HG03175 (cell line): ENCODE results near the gene MRAP.

ENCODE experiments used
- ATAC-seq: cut with Tn5 transposase; IDR thresholded peaks from one replicate; pipeline ENCODE4 v1.9.1; 2021; ENCODE audit warnings: mild to moderate bottlenecking, moderate library complexity; ENCODE audit not compliant: unreplicated experiment

MRAP gene

DNA sequence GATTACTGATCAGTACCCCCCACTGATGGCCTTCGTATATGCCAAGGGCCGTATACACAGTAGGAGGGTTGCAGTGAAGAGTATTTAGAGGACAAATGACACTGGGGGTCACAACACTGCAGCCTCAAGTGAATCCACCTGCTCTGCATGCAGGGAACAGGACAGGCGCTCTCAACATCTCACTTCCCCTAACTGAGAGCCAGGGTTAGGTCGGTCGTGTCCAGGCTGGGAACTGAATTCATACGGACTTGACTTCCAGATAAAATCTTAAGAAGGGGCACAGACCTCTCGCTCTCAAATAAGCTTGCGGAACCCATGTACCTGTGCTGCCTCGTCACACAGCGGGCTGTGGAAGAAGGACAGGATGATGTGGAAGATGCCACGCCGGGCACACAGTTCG is 22.8 kb downstream of the MRAP start:
- no peak for ATAC-seq

DNA sequence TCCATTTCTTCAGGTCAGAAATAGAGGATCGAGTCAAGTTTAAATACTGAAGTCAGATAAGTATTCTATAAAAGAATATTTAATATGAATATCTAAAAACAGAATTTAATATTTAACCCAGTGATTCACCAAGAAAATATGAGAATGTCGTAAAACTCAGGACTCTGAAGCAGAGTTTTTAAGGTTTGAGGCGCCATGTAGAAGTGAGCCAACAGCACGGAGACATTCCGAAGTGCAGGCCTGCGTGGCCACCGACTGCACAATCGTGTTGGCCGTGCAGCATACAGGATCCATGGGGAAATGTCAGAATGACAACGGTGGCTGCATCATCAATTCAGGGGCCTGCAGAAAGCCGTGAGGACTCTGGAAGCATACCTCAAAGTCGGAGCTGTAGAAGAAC is 23.4 kb downstream of the MRAP start:
- ATAC-seq, result no peak

- ATAC-seq, result no peak
Measured at GRCh38 chr21:32322676-32323075, 24.0 kb downstream of the MRAP start.

GRCh38 chr21:32325706-32326105 is 27.1 kb downstream of the MRAP start:
- ATAC-seq, result no peak

GRCh38 chr21:32328595-32328994 is 29.9 kb downstream of the MRAP start:
- ATAC-seq, result no peak

GRCh38 chr21:32329331-32329730 is 30.7 kb downstream of the MRAP start:
- ATAC-seq, result no peak

- ATAC-seq, result no peak
Measured at GRCh38 chr21:32329776-32330175, 31.1 kb downstream of the MRAP start.

DNA sequence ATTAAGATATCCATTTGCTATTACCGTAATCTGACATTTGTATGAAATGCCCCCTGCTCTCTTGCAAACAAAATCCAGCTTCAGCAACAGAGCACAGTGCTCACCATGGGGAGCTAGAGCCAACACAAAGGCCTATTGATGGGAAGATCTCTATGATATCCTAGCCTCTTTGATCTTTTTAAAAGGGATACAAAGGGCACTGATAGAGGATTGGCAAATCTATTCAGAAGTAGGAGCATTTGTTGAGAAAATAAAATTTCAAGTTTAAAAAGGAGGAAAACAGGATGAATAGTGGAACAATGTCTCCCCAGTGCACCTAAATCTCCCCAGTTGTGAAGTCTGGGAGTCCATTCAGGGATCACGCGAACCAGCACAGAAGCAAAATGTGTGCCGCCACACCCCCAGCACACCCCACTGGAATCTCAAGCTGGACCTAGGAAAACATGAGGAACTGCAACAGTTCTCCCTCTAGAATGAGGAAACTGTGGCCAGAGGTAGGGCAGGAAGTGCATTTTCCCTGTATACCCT is 32.2 kb downstream of the MRAP start:
- no peak for ATAC-seq

- ATAC-seq, result no peak
Measured at GRCh38 chr21:32331444-32332305, 33.0 kb downstream of the MRAP start.

DNA sequence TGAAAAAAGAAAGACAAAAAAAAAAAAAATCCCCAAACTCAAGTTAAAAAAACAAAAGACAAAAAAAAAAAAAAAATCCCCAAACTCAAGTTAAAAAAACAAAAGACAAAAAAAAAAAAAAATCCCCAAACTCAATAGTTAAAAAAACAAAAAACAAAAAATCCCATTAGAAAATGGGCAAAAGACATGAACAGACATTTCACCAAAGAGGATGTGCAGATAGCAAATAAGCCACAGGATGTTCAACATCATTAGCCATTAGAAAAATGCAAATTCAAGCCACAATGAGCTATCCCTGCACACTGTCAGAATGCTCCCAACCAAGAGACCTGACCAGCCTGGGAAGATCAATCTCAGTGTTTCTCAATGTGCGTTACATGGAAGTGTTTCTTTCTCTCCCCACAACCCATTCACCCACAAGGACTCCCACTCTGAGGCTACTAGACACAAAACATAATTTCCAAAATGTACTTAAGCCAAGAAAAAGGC is 33.9 kb downstream of the MRAP start:
- no peak for ATAC-seq

- no peak for ATAC-seq
Measured at GRCh38 chr21:32333953-32334673, 35.5 kb downstream of the MRAP start.

- no peak for ATAC-seq
Measured at GRCh38 chr21:32334980-32335531, 36.4 kb downstream of the MRAP start.

GRCh38 chr21:32335601-32336575 is 37.2 kb downstream of the MRAP start:
- no peak for ATAC-seq

DNA sequence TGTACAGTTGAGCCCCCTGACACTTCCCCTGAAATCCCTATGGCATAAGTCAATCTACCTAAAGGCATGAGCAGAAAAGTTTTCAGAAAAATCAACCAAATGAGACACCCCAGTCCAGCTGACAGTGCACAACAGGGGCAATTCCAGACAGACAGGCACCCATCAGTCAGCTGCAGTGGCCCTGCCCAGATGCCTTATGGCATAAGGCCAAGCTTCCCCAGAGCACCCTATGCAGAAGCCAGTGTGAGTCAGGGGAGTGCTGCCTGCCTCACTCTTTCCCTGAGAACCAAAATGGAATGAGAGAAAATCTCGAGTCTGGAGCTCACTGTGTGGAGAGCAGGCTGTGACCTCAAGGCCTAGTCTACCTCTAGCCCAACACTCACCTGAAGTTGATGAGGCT is 38.1 kb downstream of the MRAP start:
- ATAC-seq, result no peak

- ATAC-seq, result no peak
Measured at GRCh38 chr21:32337206-32337605, 38.6 kb downstream of the MRAP start.

- no peak for ATAC-seq
Measured at GRCh38 chr21:32338209-32338921, 39.7 kb downstream of the MRAP start.

DNA sequence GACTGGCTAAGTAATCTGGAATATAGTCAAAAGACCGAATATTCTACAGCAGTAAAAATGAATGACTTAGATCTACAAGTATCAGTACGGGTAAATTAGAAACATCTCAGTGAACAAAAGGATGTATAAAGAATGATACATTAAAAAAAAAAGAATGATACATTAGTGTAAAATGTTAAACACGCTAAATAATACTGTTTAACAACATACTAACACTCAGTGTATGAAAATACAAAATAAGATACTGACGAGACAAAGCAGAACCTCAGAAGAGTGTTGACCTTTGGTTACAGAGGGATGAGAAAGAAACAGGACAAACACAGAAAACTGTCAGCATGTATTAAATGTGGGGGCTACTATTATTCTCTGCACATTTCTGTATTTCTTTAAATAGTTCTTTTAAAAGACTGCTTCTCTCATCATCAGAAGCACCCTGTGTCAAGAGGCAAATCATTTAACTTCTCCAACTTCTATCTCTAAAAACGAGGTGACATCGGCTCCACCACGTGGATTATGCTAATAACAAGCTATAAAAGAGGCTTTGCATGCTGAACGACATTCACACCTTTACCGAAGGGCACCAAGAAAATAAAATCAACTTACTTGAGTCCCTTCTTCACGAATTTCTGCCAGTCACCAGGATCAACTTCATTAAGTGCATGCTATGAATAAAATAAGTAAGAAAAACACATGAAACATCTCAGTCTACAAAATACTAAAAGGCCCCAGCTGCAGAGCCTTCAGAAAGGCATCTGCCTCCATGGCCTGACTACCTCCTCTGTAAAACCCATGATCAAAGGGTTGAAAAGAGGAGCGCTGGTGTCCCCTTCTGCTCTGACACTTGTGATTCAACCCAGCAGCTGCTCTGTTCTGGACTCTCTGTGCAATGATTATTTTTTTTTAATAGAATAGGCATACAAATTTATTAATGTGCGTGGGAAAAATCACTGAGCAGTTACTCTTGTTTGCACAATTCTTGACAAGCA is 42.5 kb downstream of the MRAP start:
- ATAC-seq, result no peak

DNA sequence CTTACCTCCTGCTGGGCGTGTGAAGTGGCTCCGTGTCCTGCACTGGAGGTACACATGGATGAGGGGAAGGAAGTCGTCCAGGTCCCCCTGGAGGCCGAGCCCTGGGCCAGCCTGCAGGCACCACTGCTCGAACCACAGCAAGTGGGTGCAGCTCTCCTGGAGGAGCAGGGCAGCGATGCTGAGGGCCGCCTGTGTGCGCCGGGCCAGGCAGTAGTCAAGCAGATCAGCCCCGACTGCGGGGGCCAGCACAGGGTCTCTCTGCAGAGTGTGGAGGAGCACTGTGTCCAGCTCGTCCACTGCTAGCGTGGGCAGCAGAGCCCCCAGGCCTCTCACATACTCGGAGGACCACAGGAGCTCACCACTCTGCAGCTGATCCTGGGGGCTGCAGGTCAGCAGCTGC is 48.3 kb downstream of the MRAP start:
- ATAC-seq, result no peak

DNA sequence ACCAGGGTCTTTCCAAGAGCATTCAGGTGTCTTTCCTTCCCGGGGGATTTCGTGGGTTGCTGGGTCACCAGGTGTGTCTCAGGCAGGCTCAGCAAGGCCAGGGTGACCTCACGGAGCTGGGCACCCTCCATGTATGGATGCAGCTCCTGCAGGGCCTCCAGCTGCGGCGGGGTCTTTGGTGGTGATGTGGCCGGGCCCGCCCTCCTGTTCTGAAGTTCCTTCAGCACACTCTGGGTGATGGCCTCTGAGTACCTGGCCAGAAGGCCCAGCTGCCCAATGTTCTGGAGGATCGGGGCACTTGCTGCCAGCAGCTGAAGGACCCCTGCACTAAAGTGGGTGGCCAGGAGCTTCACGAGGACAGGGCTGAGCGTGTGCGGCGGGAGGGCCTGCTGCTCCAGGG is 48.7 kb downstream of the MRAP start:
- ATAC-seq, result no peak
